Caki2 (cell line): Measurements from ENCODE around the gene KDM8. TPM values are rescaled to one million over a fixed set of nuclear protein-coding genes. Genes with fewer than 3 reads are reported as not detected.

Experiments used
- DNase-seq: peaks from one replicate; pipeline ENCODE4 v3.0.0-alpha.2; 2015; ENCODE audit warnings: low read depth
- in situ Hi-C: cut with HindIII; loops from 2 replicates; pipeline ENCODE4 v1.10.0; 2016; ENCODE audit warnings: low sequenced_read_pairs, low pct_unique_long_range_greater_than_20kb, mixed read lengths
- total RNA-seq: library from RNA; depleted of rRNA; stranded (reverse); fragments of >200 nt; shearing (Covaris generic); gene quantifications from 2 replicates; pipeline ENCODE4 v1.2.3, GENCODE V29; 2014; ENCODE audit warnings: low replicate concordance

KDM8 gene
- total RNA-seq, 1 experiment from 2014 or later = 3.4 TPM

DNA sequence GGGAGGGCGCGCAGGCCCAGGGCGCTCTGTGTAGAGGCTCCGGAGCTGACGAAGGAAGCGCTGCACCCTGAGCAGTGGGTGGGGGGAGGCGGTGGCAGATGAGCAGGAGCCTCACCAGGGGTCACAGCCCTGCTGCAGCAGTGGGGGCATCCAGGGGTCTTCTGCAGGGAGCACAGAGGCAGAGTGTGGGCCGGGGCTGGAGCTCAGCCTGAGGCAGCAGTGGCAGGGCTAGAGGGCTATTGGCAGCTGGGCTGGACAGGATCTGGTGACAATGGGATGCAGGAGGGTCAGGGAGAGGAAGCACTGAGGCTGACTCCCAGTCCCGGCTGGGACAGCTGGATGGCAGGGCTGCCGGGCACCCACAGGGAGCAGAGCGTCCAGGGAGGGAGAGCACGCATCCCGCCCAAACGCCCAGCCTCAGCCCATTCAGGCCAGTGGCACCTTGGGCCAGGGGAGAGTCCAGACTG lies 21.0 kb downstream of the KDM8 start:
- in situ Hi-C loops = no loop called here
- DNase-seq = no peak

DNA sequence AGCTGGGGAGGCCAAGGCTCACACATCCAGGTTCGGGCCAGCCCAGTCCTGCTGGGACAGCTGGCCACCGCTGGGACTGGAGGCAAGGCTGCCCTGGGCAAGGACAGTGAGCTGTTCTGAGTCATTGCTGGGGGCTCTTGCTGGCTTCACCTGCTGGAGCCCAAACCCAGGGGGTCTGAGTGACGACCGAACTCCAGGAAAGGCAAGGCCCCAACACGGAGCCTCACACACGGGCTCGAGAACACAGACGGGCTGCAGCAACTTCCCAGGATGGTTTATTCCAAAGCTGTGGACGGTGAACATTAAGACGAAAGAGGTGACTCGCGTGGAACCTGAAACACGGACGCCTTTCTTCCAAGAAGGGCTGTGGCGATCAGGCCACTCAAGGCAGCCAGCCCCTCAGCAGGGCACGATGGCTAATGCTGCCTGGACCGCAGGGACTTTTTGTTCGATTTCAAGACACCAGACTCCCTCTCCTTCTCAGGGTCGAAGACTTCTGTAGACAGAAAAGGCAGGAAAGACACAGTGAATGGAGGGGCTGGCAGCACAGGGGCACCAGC lies 21.5 kb downstream of the KDM8 start:
- no peak for DNase-seq
- in situ Hi-C loops = no loop called here

DNA sequence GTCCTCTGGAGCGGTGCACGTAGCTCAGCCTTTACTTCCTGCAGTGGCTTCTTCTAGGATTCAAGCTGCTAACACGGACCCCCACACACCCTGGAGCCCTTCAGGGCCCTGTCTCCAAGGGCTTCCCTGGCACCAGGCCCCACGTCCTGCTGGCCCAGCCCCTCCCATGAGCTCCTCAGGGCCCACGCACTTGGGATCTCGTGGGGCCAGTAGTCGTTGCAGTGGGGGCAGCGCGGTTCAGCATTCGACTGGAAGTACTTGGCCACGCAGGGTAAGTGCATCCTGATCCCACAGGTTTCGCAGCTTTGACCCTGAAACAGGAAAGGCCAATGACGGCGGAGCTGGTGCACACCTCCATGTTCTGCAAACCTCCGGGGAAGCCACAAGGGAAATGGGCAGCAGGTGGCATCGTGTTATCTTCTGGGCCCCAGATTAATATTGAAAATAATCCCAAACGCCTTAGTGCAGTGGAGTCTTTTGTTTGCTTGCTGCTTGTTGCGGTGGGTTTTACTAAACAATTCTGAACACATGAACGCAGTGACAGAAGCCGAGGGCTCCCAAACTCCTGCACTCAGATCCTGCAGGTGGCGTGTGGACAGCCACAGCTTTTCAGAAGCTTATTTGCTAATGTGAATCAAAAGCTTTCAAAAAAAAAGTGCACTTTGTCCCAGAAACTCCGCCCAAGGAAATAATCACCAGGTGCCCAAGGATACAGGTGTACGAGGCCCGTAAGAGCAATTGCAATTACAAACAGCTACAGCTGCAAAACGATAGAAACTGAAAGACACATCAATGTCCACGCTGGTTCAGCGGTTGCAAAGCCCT lies 22.4 kb downstream of the KDM8 start:
- in situ Hi-C loops = no loop called here
- DNase-seq = no peak

DNA sequence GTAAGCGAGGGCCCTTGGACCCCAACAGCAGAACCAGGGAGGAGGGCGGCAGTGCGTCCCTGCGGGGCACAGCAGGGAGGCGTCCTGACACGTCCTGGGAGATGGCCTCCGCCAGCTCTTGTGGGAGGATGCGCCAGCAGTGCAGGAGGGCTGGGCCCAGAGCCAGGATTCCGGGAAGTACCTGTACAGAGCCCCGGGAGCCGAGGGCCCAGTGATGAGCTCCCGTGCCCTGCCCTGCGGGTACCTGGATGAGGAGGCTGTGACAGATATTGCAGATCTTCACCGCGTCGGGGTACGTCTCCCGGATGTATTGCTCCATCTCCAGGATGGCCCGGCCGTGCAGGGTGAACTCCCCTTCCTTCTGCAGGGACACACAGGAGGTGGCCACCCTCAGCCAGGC lies 23.1 kb downstream of the KDM8 start:
- in situ Hi-C loops = no loop called here
- DNase-seq = no peak

DNA sequence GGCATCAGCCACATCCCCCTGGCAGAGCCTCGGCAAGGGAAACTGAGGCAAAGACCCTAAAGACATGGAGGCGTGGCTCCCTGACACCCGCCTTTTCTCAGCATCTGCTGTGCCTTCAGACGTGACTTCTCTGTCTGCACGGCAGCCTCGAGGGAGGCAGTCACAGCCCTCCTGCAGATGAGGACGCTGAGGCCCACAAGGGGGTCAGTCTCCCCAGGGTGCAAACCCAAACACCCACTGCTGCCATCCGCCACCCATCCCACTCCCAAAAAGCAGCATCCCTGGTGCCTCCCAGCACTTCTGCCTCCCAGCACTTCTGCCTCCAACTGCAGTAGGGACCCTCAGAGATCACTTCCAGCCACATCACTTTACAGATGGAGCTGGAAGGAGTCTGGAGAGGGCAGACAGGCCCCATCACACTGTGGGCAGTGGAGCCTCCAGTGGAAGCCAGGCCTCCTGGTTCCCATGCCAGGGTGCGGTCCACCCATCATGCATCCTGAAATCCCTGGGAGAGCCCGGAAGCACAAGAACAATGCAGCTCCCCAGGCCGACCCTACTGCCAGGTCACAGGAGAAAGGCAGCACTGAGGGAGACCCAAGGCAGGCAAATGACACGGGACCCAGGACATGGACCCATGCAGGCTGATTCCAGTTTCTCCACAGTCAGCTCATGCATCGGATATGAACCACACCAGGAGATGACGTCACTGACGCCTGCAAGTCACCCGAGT lies 23.8 kb downstream of the KDM8 start:
- in situ Hi-C loops = no loop called here
- no peak for DNase-seq

DNA sequence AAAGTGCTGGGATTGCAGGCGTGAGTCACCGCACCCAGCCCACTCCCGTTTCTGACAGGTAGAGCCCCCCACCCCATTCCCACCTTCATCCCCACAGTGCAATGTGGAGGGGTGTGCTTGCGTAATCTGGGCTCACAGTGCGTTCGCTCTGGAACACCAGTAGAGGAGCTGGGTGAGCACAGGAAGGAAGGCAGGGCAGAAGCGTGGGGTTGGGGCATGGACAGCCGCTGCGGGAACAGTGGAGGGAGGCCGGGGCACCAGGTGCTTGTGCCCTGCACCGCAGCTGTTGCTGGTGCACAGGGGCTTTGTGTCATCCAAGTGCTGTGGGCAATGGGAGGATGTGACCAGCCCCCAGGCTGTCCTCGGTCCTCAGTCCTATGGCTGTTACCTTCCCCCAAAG lies 24.7 kb downstream of the KDM8 start:
- DNase-seq = no peak
- in situ Hi-C loops = no loop called here

DNA sequence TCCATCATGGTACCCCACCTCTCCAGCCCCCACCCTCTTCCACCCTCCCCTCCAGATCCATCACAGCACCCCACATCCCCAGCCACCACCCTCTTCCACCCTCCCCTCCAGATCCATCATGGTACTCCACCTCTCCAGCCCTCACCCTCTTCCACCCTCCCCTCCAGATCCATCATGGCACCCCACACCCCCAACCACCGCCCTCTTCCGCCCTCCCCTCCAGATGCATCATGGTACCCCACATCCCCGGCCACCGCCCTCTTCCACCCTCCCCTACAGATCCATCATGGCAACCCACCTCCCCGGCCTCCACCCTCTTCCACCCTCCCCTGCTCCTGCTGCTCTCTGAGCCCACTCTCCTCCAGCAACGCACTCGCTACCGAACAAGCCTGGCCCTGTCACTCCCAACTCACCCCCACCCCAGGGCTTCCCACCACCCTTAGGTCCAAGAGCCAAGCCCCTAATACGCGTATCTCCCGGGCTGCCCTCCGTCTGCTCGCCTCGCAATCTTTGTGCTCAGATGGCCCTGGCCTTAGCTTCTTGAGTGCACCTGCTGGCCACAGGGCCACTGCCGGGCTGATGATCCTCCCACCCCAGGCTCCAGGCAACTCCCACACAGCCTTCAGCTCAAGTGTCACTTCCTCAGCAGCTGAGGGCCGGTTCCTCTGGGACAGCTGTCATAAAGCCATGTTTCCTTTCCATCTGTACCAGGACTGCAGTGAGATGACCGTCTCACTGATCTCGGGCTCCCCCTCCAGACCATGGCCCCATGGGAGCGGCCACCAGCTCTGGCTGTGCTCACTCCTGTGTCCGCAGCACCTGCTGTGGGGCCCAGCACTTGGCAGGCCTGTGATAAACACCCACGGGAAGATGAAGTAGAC lies 25.5 kb downstream of the KDM8 start:
- DNase-seq = no peak
- in situ Hi-C loops = no loop called here

DNA sequence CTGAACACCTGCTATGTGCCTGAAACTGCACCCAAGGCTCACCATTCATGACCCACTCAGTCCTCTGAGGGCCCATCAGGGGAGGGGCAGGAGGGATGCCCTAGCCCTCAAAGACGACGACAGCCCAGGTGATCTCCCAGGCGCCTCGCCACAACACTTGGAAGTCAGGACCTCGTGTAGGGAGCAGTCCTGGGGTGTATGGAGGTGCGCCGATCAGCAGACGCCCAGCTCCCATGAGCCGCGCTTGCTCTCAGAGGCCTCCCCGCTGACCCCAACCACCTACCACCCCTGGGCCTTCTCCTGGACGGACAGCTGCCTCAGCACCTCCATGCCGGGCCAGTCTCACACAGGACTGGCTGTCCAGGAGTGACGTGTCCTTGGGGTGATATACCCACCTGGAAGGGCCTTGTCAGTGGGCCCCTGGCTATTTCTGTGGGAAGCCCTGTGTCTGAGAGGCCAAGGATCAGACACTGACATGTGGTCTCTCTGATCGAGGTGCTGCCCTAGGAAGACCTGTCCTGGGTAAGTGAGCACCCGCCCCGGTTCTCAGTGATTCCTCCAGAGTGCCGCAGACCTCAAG lies 26.7 kb downstream of the KDM8 start:
- in situ Hi-C loops = no loop called here
- DNase-seq = no peak

DNA sequence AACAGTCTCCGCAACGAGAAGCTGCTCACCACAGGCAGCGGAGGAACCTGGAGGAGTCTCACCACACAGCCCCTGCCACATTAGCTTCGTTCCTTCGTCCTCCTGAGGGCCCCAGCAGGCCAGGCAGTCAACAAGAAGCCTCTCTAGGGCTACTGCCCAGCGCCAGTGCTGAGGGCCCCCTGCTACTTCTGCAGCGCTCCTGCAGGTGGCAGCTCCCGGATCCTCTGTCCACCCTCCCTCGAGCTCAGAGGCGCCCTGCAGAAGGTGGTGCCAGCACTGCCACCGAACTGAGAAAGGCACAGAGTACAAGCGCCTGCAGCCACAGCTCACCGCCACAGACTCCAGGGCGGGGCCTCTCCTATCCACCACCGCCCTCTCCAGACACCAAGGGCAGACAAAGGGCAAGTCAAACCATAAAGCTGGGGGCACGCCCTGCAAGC lies 27.3 kb downstream of the KDM8 start:
- in situ Hi-C loops = no loop called here
- no peak for DNase-seq

DNA sequence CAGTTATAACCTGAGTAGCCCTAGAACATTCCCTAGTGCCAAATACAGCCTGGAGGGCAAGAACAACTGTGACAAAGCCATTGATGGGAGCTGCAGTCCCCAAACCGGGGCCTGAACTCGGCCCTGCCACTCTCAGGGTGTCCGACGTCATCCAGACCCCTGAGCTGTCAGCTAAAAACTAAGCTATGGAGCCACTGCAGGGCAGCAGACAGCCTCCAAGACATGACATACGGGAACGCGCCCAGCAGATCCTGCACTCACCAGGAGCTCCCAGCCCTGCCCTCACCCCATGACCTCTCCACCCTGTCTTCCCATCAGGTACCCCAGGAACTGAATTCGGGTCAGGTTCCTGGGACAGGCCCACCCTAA lies 28.4 kb downstream of the KDM8 start:
- in situ Hi-C loops = no loop called here
- DNase-seq = no peak

DNA sequence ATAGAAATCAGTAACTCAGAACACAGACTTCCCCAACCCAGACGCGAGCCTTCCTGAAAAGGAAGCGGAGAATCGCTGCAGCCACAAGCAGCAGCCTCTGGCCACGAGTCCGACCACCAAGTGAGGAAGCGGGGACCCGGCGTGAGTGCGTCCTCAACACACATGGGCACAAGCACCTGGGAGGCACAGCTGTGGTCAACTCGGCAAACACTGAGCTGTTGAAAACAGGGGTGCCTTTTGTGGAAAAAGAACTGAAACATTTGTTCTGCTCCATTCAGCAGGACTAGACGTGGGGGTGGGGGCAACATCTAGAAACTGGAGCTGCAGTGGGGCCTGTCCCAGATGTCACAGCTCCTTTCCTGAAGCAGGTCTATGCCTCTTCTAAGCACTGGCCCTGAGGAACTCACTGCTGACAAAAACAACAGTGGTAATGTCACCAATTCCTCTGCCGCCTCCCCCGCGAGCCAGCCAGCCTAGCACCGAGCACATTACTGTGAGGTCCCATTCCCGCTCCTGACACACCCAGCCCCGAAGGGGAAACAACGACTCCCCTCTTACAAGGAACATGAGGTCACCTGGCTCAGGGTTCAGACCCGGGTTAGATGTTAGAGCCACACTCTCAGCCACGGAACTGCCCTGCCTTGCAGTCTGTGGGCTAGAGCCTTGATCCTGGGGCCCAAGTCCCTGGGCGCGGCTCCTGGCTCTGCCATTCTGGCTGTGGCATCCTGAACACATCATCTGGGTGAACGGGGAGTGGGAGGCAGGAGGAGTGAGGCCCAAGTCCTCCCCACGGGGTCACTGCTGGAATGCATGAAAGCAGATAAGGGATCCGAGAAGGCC lies 29.0 kb downstream of the KDM8 start:
- in situ Hi-C loops = no loop called here
- DNase-seq = no peak

DNA sequence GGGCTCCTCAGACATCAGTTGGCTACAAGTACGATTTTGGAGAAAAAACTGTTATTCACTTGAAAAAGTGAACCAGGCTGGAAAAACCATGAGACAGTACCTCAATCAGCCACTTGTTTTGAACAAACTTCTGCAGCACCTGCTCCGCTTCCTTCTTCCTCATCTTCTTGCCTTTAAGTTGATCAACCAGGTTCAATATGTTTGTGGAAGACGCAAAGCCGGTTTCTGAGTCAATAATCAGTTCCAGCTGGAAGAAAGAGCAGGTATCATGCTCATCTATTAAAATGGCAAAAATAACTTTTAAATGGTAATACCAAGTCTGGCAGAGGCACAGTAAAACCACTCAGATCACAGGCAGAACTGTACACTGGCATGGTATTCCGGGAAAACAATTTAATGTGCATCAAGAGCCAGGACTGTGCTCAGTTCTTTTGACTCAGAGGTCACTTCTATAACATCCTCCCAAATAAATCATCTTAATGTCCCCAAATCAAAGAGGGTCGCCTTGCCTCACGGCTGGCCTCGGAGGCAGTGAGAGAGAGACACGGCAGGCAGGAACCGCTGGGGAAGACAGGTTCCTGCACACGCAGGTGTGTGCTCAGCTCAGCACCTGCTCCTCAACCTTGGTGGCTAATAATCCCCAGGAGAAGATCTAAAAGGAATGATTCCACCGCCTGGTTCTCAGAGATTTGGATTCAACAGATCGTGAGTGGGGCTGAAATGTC lies 29.7 kb downstream of the KDM8 start:
- in situ Hi-C loops = no loop called here

DNA sequence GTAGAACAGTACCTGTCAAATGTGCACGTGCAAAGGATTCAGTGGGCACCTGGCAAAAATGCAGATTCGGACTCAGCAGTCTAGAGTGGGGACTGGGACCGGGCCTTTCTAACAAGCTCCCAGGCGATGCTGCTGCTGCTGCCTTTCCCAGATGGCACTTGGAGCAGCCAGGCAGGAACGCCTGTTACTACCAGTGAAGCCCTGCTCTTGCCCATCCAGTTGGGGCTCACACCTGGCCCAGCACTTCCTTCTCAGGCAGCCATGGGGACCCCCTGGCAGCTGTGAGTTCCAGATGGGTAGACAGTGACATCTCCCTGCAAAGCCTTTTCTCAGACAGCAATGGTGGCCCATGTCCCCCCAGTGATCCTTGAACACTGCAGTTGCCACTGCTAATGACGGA lies 30.4 kb downstream of the KDM8 start:
- DNase-seq = no peak
- in situ Hi-C loops = no loop called here

More for the DNA sequence above, 29.7 kb downstream of the KDM8 start:
- no peak for DNase-seq

DNA sequence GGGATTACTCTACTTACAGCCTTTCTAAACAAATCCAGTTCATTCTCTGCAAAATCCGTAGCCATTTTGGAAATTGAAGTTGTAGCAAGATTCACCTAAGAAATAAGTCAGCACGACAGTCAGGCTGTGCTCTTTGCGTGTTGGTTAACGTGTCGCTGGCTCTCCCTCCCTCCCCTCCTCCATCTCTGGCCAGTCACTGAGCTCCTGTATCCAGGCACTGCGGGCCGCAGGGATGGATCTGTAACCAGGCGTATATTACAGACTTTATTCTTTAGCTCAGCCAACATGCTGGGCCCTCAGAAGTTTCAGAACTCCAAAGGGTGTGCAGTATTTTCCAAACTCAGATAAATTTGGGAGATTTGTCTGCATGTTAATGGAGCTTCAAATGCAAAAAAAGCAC lies 30.8 kb downstream of the KDM8 start:
- in situ Hi-C loops = no loop called here
- DNase-seq = no peak

DNA sequence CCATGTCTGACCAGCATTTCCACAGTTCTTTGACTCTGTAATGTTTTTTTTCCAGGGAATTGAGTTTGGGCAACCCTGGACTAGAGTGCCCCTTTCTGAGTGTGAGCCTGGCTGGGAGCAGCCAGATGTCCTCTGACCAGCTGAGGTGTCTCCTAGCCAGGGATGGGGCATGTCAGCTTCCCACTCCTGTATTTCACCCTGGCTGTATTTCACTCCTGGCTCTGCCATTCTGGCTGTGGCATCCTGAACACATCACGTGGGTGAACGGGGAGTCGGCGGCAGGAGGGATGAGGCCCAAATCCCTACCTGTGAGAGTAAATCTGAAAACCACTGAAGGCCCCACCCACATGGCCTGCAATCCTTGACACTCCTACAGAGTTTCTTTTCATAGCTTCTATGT lies 31.3 kb downstream of the KDM8 start:
- in situ Hi-C loops = no loop called here
- no peak for DNase-seq

DNA sequence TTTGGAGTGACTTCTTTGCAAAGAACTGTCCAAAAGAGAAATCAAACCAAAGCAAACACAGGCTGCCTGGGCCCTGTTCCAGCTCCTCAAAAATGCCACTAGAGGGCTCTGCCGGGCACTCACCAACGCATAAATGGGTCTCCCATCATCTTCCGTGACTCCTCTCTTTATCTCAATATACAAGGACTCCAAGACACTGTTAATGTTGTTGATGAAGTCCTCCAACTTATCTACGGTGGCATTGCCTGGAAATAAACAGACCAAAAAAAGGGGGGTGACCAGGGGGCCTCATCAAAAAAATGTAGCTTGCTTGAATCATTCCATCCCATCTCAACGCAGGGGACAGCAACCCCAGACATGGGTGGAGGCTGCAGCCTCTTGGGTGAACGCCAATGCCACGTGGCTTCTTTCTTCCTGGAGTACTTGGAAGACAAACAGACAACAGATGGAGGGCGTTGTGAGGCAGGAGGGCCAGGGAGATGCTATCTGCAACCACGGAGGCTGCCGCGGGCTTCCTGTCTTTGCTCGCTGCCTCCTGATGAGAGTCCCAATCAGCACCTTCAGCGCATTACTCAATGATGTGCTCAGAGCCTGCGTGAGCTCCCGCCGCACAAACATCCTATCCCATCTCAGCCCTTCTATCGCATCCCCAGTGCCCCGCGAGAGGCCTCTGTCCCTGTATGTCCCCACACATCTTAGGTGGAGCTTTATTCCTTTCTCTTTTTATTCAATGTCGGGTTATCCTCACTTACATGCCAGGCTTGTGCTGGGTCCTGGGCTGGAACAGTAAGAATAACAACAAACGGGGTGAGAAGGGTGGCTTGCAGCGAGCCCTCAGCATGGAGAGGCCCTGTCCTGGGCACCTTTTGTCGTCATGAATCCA lies 32.0 kb downstream of the KDM8 start:
- peak; percentile 61 for DNase-seq
- in situ Hi-C loops = no loop called here
